ENCODE results near the gene LRRC10B.

The LRRC10B gene

DNA sequence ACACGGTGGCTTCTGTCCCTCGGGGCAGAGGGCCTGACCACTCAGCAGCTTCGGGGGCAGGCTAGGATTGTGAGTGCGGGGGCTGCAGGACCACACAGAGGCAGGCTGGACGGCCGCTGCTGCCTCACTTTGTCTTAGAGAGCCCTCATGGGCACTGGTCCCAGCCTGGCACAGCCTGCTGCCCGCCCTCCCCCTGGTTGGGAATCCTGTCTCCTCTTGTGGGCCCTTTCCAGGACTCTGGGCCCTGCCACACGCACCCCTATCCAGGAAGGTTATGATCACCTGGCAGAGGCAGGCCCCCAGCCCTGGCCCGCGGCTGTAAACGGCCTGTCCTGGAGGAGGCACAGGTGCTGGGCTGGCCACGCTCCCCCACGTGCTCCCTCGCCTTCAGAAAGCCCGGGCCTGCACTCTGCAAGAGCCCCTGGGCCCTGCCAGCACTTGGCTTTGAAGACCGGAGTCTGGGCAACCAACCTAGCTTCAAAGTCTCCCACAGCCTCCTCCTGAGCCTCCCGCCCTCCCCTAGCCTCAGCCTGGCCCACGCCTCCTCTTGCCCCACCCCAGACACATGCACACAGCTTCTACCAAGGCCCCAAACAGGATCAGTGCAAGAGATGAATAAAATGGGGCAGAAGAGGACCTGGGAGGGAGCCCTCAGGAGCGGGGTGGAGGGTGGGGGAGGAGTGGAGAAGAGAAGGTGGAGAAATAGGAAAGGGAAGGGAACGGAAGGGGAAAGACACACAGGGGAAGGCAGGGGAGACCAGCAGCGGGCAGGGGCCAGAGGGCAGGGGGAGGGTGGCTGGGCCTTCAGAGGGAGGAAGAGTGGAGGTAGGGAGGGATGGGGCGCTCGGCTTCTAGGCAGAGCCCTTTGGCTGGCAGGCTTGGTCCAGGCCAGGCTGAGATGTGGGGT lies 41.4 kb downstream of the LRRC10B start:
- DNase-seq, result no peak

DNA sequence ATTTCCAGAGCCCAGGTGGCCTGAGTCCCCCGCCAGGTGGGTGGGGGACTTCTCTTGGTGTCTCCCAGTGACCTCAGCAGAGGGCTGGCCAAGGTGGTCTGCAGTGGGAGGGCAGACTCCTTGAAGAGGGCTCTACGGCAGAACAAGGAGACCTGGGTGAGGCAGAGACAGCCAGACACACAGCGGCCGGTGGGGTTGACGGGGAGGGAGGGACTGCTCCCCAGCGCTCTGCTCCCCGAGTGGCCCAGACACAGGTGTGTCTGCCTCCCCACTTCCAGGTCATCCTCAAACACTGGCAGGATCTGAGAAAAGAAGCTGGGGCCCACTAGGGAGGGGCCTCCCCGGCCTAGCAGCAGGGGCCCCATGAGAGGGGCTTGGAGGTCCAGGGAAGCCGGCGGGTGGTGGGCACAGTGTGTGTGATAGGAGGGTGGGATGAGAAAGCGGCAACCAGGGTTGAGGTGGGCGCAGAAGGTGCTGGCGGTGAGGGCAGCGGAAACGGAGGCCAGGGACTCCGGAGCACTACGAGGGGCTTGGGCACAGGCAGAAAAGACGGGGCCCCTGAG lies 42.2 kb downstream of the LRRC10B start:
- DNase-seq, result no peak

DNA sequence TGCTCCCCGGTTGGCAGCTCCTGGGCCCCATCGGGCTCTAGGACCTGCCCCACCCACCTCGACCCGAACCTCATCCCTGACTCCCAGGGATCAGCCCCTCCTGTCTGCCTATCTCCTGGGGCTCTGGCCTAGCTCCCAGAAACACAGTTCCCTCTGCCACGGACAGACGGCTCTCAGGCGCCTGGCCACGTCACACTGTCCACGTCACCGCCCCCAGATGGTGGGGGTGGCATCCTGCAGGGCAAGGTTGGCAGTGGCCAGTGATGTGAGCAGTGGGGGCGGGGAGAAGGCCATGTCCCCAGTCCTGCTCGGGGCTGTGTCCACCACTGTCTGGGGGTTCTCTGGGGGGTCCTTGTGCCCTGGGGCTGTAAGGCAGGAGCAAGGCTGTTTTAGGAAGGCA lies 43.1 kb downstream of the LRRC10B start:
- no peak for DNase-seq

DNA sequence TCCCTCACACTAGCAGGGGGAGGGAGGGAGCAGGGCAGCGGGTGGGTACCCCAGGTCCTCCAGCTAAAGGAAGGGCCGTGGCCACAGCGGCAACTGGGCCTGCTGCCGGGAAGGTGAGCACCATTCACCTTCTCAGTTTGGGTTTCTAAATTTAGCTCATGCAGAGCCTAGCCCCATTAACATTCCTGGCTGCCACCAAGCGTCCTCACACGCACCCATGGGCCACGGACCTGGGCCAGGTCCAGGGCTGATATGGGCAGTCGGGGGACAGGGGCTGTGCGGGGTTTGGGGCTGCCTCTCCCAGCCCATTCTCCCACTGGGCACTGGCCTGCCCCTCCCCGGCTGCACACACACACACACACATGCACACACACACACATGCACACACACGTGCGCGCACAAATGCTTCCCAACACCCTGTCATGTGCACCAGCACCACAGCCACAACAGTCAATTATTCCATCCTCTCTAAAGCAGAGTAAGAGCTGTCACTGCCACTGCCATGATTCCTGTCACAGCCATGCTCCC lies 43.6 kb downstream of the LRRC10B start:
- DNase-seq, result no peak

DNA sequence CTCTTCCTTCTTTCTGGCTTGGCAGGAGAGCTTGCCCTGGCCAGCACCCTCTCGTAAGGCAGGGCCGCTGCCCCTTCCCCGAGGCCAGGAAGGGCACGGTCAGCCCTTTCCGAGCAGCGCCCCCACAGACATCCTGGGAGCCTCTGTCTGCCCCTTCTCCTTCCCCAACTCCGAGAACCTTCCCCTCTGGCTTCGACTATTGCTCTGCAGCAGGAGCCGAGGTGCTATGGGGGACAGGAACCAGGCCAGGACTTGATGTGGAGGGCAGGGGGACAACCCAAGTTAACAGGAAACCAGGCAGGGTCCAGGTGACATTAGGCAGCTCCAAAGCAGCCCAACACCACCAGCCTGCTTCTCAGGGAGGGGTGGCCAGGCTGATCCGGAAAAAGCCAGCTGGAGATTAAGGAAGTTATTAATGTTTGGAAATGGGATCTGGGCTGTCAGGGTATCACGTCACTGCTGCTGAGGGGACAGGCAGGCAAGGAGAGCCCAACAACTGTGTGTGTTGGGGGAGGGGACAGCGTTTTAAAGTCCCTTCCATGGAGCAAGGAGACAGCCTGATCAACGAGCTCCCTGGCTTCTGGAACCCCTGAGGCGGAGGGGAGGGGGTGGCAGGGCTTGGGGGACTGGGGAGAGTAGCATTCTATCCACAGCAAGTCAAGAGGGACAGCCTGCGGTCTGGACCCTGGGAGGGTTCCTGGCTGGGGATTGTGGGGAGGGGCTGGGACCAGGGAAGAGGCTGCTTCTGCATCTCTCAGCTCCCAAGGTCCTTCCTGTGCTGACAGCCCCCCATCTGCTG lies 45.0 kb downstream of the LRRC10B start:
- no peak for DNase-seq

DNA sequence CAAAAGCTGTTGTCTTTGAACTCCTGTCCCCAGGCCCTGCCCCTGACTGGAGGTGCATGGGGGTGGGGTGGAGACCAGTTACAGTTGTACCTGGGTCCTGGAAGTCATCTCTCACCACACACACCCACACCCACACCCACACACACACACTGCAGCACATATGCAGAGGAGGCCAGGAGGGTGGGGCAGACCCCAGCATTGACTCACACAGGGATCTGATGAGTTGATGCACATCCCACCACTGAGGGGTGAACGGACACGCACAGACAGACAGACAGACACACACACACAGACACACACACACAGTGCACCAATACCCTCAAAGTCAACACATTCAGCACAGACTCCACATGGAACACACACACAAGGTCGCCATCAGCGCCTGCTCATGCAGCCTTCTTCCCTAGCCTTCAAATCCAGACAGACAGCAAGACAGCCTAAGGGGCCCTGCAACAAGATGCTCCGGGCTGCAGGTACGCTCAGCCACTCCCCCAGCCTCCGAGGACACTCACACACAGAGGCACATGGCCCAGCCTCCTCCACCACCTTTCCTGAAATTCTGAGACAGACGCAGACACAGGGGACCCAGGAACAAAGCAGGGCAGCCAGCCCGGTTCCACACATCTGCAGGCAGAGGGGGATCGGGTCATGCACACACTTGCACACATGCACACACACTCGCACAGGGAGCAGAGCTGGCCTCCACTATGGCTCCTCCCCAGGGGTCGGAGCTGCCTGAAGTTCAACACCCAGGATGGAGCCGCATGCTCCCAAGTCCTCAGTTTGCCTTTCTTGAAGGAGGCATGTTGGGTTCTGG lies 45.8 kb downstream of the LRRC10B start:
- no peak for DNase-seq

DNA sequence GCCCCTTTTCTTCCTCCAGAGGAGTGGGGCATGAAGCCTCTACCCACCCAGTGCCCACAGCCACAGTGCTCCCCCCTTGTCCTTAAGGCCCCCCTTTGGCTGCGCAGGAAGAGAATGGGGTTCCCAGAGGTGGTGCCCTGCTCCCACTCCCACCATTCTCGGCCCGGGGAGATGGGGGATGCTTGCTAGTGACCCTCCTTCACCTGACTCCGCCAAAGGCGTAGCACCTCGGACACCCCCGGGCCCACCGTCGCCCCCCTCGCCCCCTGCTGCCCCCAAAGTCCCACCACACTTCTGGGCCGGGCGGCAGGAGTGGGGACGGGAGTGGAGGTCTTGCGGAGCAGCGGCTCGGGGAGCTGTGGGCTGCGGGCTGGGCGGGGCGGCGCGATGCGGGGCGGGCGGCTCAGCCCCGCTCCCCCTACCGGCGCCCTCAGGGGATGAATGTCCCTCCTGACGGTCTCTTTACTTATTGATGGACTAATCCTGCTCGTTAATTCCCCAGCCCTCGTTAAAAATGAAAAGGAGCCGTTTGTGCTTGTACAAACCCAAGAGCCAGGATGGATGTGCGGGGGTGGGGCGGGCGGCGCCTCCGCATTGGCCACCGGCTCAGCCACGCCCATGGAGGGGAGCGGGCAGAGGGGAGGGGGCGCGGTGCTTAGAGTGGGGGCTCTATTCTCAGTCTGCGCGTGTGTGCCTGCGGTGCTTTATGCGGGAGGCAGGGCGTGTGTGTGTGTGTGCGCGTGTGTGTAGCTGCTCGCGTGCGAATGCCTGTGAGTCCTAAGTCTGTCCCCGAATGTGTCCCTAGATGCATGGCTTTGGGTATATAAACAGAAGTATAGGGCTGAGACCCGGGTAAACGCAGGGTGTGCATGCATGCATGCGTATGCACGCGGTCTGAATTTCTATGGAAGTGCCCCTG lies 46.8 kb downstream of the LRRC10B start:
- no peak for DNase-seq

DNA sequence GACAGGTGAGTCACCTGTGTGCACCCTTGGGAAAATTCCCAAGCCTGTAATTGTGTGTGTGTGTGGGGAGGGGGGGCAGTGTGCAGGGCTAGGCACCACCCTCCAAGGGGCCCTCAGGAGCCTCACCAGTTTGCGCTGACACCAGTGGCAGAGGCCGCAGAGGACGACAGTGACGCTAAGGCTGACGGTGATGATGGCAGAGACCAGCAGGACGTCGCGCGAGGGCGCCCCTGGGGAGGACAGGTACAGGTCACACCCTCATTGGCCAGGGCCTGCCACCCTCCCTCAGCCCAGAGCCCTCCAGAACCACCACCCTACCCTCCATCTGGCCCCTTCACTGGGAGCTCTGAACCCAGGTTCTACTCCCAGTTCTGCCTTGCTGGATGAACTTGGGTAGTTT lies 47.4 kb downstream of the LRRC10B start:
- no peak for DNase-seq

DNA sequence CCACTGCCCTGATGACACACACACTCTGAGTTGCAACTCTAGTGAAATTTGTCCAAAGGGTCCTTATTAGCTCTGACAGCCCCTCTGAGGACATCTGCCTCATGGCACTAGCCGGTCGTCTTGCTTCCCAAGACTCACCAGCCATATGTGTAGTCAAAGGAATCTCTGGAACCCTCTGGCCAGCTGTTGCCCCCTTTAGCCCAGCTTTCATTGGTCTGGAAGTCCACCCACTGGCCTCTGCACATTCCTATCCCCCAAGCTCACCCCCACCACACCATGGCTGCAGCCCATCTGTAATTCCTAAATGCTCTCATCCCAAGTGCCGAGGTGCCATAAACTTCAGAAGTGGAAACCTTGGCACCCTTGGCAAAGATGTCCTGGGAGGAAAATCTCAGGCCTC lies 48.1 kb downstream of the LRRC10B start:
- DNase-seq, result no peak
